AG10803 (cell line): Measurements from ENCODE around the gene BLM.
"Not testable (repeated sequence)": the region's sequence is repeated elsewhere in the genome, so short reads cannot be mapped to it uniquely, and the experiment has no call there.

Experiments used
- DNase-seq: peaks from one replicate; pipeline ENCODE4 v3.0.0; 2010; ENCODE audit warnings: low read depth
- H3K4me3 ChIP-seq: 2 replicates; pipeline ENCODE4 v1.5.1; 2011; ENCODE audit warnings: mild to moderate bottlenecking, low read length, control low read depth
- CTCF ChIP-seq: conservative IDR thresholded peaks from 2 replicates; pipeline ENCODE4 v1.5.1; 2011; ENCODE audit warnings: mild to moderate bottlenecking, low read length, control low read depth, inconsistent platforms

The BLM gene

DNA sequence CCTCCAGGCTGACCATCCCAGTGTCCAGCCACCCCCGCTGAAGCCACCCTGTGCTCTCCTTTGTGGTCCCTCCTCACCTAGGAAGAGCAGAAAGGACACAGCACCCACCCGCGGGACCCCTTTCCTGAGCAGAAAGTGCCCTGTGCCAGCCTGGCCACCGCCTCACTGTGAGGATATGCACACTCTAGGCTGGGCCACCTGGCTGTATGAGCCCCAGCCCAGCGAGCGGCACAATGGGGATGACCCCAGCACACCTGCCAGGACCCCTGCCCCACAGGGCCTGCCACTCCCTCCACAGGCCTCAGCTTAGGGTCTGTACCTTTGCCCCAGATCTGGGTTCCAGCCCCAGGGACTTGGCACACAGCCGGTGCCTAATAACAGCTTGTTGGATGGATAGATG, 103.3 kb downstream of the BLM start:
- DNase-seq: no peak
- no peak overlapping the region for H3K4me3 ChIP-seq
- no peak for TF ChIP-seq CTCF

GRCh38 chr15:90822204-90822955, 105.2 kb downstream of the BLM start:
- no peak for TF ChIP-seq CTCF
- no peak for DNase-seq
- H3K4me3 ChIP-seq: no peak overlapping the region

DNA sequence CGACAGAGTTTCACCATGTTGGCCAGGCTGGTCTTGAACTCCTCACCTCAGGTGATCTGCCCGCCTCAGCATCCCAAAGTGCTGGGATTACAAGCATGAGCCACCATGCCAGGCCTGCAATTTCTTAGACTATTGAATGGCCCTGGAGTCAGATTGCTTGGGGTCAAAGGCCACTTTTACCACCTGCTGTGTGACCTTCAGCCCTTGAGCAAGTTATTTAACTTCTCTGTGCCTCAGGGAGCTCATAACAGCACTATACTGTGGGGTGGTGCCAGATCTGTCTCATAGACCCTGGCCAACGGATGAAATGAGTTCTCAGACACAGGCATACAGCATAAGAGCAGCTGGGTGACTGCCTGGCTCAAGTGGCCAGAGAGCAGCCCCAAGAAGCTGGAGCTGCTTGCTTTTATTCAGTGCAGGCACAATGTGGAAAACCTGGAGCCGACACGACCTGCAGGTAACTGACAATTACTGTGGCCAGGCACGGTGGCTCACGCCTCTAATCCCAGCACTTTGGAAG, 106.4 kb downstream of the BLM start:
- DNase-seq: no peak
- TF ChIP-seq CTCF: no peak
- H3K4me3 ChIP-seq: no peak overlapping the region

- not testable (repeated sequence) for H3K4me3 ChIP-seq, DNase-seq
Measured at GRCh38 chr15:90825115-90825899, 108.2 kb downstream of the BLM start.

- DNase-seq, H3K4me3 ChIP-seq: not testable (repeated sequence)
Measured at GRCh38 chr15:90826206-90826885, 109.2 kb downstream of the BLM start.

DNA sequence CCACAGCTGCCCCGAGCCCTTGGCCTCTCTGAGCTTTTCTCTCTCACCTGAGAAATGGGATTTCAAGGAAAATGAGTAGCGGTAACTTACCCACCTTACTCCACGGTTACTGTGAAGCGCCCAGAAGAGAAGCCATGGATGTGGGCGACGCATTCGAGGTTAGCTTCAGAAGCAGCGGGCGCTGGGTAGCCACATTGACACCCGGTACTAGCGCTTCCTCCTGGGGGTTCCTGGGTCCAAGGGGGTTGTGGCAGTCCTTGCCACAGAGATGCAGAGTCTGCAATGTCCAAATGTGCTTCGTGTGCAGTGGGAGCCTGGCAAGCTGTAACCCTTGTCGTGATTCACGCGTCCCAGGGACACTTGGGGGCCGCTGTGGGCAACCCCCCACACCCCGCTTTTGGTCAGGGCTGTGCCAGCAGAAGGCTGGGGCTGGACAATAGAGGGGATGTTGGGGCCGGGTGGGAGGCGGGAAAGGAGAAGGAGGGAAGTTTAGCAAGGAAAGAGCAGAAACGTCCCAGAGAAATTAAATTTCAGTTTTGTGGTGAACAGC, 109.8 kb downstream of the BLM start:
- DNase-seq: no peak
- TF ChIP-seq CTCF: no peak
- no peak overlapping the region for H3K4me3 ChIP-seq

DNA sequence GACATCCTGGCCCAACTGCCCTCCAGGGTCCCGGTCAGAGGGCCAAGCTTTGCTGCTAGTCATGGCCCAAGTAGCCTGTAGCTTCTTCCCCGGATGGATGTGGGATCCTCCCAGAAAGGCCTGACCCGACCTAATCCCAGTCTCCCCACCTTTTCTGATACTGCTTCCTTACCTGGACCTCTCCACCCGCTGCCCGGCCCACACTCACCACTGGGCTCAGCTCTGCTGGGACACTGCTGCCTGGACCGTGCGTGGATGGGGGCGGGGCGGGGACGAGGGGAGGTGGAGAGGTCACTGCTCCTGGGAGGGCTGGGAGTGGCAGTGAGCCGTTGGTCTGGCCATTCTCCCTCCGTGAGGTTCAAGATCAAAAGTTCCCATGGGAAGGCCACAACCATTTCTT, 111.0 kb downstream of the BLM start:
- DNase-seq: no peak
- no peak for TF ChIP-seq CTCF
- H3K4me3 ChIP-seq: no peak overlapping the region
